DND-41 (cell line): Measurements from ENCODE around the gene CD24.
"Not testable (repeated sequence)": the region's sequence is repeated elsewhere in the genome, so short reads cannot be mapped to it uniquely, and the experiment has no call there.

Experiments used
- ATAC-seq: fragments of 200-7000 bp; cut with Tn5 transposase; 3 replicates; pipeline ENCODE4 v1.9.1; 2021; ENCODE audit warnings: low read depth; ENCODE audit not compliant: insufficient read depth
- DNase-seq: peaks from one replicate; pipeline ENCODE4 v3.0.0-alpha.2; 2020
- H2AFZ ChIP-seq: 2 replicates; pipeline ENCODE4 v1.6.0; 2012; ENCODE audit warnings: low read depth, low read length
- H3K27ac ChIP-seq: 2 replicates; pipeline ENCODE4 v1.5.1; 2012; ENCODE audit warnings: low read length, inconsistent platforms
- H3K27me3 ChIP-seq: fragments of 200-600 bp; sonication (generic); 2 replicates; pipeline ENCODE4 v1.6.0; 2012; ENCODE audit warnings: low read length, mild to moderate bottlenecking, inconsistent platforms; ENCODE audit not compliant: insufficient read depth, poor library complexity
- H3K36me3 ChIP-seq: 2 replicates; pipeline ENCODE4 v1.5.1; 2012; ENCODE audit warnings: low read length, inconsistent platforms; ENCODE audit not compliant: insufficient read depth
- H3K4me1 ChIP-seq: 2 replicates; pipeline ENCODE4 v1.5.1; 2012; ENCODE audit warnings: mild to moderate bottlenecking, low read length; ENCODE audit not compliant: insufficient read depth
- H3K4me2 ChIP-seq: 2 replicates; pipeline ENCODE4 v1.6.0; 2012; ENCODE audit warnings: mild to moderate bottlenecking, moderate library complexity, low read length, inconsistent platforms; ENCODE audit not compliant: insufficient read depth
- H3K4me3 ChIP-seq, 2 experiments: fragments of 200-600 bp in 1 of 2; shearing (Covaris generic) in 1 of 2; 2 replicates each; pipeline ENCODE4 v1.5.1; 2012 to 2016; ENCODE audit warnings: inconsistent platforms in 2 of 2, low read length in 2 of 2, mild to moderate bottlenecking in 2 of 2, low read depth in 1 of 2, moderate library complexity in 1 of 2
- H3K79me2 ChIP-seq: 2 replicates; pipeline ENCODE4 v1.6.0; 2012; ENCODE audit warnings: low read length, inconsistent platforms; ENCODE audit not compliant: insufficient read depth
- H3K9ac ChIP-seq: 2 replicates; pipeline ENCODE4 v1.6.0; 2012; ENCODE audit warnings: low read depth, mild to moderate bottlenecking, inconsistent platforms, low read length, moderate library complexity
- H3K9me3 ChIP-seq: 2 replicates; pipeline ENCODE4 v1.5.1; 2012; ENCODE audit warnings: low read length, moderate library complexity, mild to moderate bottlenecking, inconsistent platforms; ENCODE audit not compliant: insufficient read depth, severe bottlenecking
- H4K20me1 ChIP-seq: 2 replicates; pipeline ENCODE4 v1.6.0; 2012; ENCODE audit warnings: low read length; ENCODE audit not compliant: insufficient read depth
- CTCF ChIP-seq: IDR thresholded peaks from 2 replicates; pipeline ENCODE4 v1.5.1; 2012; ENCODE audit warnings: borderline replicate concordance, low read length, moderate library complexity, mild to moderate bottlenecking; ENCODE audit not compliant: poor library complexity, severe bottlenecking; ENCODE audit errors: extremely low read depth
- EZH2 ChIP-seq: IDR thresholded peaks from 3 replicates; pipeline ENCODE4 v1.6.1; 2012; ENCODE audit warnings: borderline replicate concordance, low read depth, mild to moderate bottlenecking, moderate library complexity, low read length, inconsistent platforms; ENCODE audit not compliant: severe bottlenecking

Gene CD24

GRCh38 chr6:106973836-106974335, 643 bp downstream of the CD24 start:
- H3K27me3 ChIP-seq, result peaks cover 4% of the 10 kb centered on the region
- no peak overlapping the region for H3K4me2 ChIP-seq

GRCh38 chr6:106973018-106973835, 1.3 kb downstream of the CD24 start:
- Histone ChIP-seq H3K27me3 (peaks cover 4% of the 10 kb centered on the region), H2AFZ (no peak overlapping the region), H3K79me2 (no peaks in the 10 kb centered on the region), H3K27ac (no peak overlapping the region), H3K36me3 (no peaks in the 10 kb centered on the region), H3K4me3 (no peak overlapping the region), H3K9ac (no peak overlapping the region), H3K9me3 (no peaks in the 10 kb centered on the region), H3K4me1 (no peaks in the 10 kb centered on the region), H4K20me1 (no peaks in the 10 kb centered on the region), H3K4me2 (no peak overlapping the region)
- DNase-seq, result no peak
- no peak for TF ChIP-seq CTCF
- no peak for TF ChIP-seq EZH2
- ATAC-seq, result no peak

More at GRCh38 chr6:106973836-106974335, 643 bp downstream of the CD24 start:
- Histone ChIP-seq H3K9ac (no peak overlapping the region), H3K27ac (no peak overlapping the region), H3K4me1 (no peaks in the 10 kb centered on the region), H4K20me1 (no peaks in the 10 kb centered on the region), H3K79me2 (no peaks in the 10 kb centered on the region), H3K9me3 (no peaks in the 10 kb centered on the region), H2AFZ (no peak overlapping the region), H3K4me3 (no peak overlapping the region), H3K36me3 (no peaks in the 10 kb centered on the region)
- DNase-seq (no peak), ATAC-seq (no peak)
- TF ChIP-seq CTCF, result no peak
- no peak for TF ChIP-seq EZH2

- Histone ChIP-seq H4K20me1 (no peaks in the 10 kb centered on the region), H2AFZ (no peak overlapping the region), H3K36me3 (no peaks in the 10 kb centered on the region), H3K79me2 (no peaks in the 10 kb centered on the region), H3K4me2 (no peak overlapping the region), H3K4me1 (no peaks in the 10 kb centered on the region), H3K9ac (no peak overlapping the region), H3K9me3 (no peaks in the 10 kb centered on the region), H3K27me3 (peaks cover 4% of the 10 kb centered on the region), H3K4me3 (no peak overlapping the region), H3K27ac (no peak overlapping the region)
- TF ChIP-seq CTCF (no peak), EZH2 (no peak)
- ATAC-seq (no peak), DNase-seq (no peak)
Measured at GRCh38 chr6:106972500-106972899, 2.0 kb downstream of the CD24 start.

- H3K36me3 ChIP-seq, H3K79me2 ChIP-seq, ATAC-seq, DNase-seq, H3K9me3 ChIP-seq, H3K4me2 ChIP-seq, H2AFZ ChIP-seq, H3K27me3 ChIP-seq, H4K20me1 ChIP-seq, H3K9ac ChIP-seq, H3K4me1 ChIP-seq, H3K4me3 ChIP-seq, H3K27ac ChIP-seq: not testable (repeated sequence)
Measured at GRCh38 chr6:106970769-106971168, 3.8 kb downstream of the CD24 start.
